Measurements from ENCODE around the gene TTC7B. TPM values are rescaled to one million over a fixed set of nuclear protein-coding genes. Genes with fewer than 3 reads are reported as not detected.

TTC7B gene
- total and polyA plus RNA-seq, 2 of the 8 experiments (the other 6 are each of a cell fraction or from before 2014, with no cell fraction given): 23.7 to 34.0 TPM

DNA sequence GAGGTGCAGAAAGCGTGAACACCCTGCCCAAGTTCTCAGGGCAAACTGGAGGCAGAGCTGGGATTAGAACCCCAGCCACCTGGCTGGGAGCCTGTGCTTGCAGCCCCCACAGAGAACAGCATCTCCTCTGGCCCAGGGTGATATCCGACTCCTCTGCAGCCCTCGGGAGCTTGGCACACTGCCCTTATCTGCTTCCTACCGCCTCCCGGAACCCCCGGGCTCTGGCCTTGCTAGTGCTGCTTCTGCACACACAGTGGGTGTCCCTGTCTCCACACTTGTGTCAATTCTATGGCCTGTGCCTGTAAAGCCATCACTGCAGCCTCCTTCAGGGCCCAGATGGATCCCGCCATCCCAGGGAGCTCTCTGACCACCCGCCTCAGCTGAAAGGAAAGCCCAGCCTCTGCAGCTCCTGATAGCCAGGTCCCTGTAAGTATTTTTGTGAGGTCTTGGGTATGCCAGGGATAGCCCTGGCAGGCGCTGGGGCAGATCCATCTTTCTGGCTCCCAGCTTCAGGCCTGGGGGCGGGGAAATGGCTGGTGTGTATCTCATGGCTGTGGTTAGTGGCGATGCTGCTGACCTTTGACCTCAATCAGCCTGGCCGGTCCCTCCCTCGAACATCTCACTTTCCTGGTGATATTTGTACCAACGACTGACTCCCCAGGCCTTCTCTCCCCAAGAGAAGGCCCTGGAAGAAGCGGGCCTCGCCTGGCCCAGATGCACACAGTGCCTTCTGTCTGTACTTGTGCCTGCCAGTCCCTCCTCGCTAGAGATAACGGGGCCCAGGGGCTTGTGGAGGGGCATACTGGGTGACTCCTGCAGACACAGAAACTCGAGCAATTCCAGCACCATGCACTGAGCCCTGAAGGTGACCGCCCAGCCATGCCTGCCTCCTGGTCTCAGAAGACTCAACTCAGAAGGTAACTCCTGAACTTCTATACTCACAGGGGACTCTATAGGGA, 235.6 kb downstream of the TTC7B start (continued):
- TF ChIP-seq JUN (IDR thresholded peaks at IDR 0.05; ENCODE audit: low read depth, low read length) (no peak), EZH2 (IDR thresholded peaks at IDR 0.05; ENCODE audit: low read depth, low read length, severe bottlenecking) (no peak), NANOG (IDR thresholded peaks at IDR 0.05; ENCODE audit: insufficient read depth, low read depth, low read length, poor library complexity, severe bottlenecking) (no peak), BACH1 (IDR thresholded peaks at IDR 0.05; ENCODE audit: low read length) (no peak)
- TF ChIP-seq, protein P1, sequence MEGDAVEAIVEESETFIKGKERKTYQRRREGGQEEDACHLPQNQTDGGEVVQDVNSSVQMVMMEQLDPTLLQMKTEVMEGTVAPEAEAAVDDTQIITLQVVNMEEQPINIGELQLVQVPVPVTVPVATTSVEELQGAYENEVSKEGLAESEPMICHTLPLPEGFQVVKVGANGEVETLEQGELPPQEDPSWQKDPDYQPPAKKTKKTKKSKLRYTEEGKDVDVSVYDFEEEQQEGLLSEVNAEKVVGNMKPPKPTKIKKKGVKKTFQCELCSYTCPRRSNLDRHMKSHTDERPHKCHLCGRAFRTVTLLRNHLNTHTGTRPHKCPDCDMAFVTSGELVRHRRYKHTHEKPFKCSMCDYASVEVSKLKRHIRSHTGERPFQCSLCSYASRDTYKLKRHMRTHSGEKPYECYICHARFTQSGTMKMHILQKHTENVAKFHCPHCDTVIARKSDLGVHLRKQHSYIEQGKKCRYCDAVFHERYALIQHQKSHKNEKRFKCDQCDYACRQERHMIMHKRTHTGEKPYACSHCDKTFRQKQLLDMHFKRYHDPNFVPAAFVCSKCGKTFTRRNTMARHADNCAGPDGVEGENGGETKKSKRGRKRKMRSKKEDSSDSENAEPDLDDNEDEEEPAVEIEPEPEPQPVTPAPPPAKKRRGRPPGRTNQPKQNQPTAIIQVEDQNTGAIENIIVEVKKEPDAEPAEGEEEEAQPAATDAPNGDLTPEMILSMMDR (IDR thresholded peaks at IDR 0.05; ENCODE audit: control extremely low read depth in 1 of 3, insufficient read depth in 1 of 3, low read depth in 1 of 3, low read length in 3 of 3): no peak
